Body of pancreas (tissue), 4 donors: ENCODE measurements around the gene CTNNA2. TPM values are rescaled to one million over a fixed set of nuclear protein-coding genes. Genes with fewer than 3 reads are reported as not detected.

Experiments used
- ATAC-seq: fragments of 150-250 bp; one replicate; pipeline ENCODE4 v1.9.1; 2016
- DNase-seq, 4 donors: peaks; one replicate each; pipeline ENCODE4 v3.0.0-alpha.2; 2019
- H3K27ac ChIP-seq, 4 donors: fragments of 200-600 bp; sonication (generic); 1 replicate in 3 of 4; 2 replicates in 1 of 4; pipeline versions ENCODE4 v1.5.1 to v1.6.1; 2016 to 2019; ENCODE audit warnings: mild to moderate bottlenecking in 1 of 4, mixed read lengths in 1 of 4, moderate library complexity in 1 of 4
- H3K27me3 ChIP-seq, 2 donors: fragments of 200-600 bp; sonication (generic); one replicate each; pipeline ENCODE4 v1.6.0; 2016; ENCODE audit warnings: mild to moderate bottlenecking in 1 of 2
- H3K36me3 ChIP-seq, 2 donors: fragments of 200-600 bp; sonication (generic); replicated peaks in 1 of 2; 2 replicates each; pipeline ENCODE4 v1.5.1; 2016; ENCODE audit warnings: low read depth in 2 of 2; ENCODE audit not compliant: insufficient read depth in 1 of 2
- H3K4me1 ChIP-seq: fragments of 200-600 bp; sonication (generic); one replicate; pipeline ENCODE4 v1.6.0; 2016
- H3K4me3 ChIP-seq, 2 donors: fragments of 200-600 bp; sonication (generic); 1 replicate in 1 of 2; 2 replicates in 1 of 2; pipeline ENCODE4 v1.5.1; 2016 to 2019
- H3K9me3 ChIP-seq, 3 donors: fragments of 200-600 bp; sonication (generic); 1 replicate in 2 of 3; 2 replicates in 1 of 3; pipeline ENCODE4 v1.5.1; 2016
- CTCF ChIP-seq, 7 experiments: fragments of 450-650 bp in 4 of 7; fragments of 200-600 bp in 3 of 7; sonication (generic) in 3 of 7; IDR thresholded peaks; one replicate each; pipeline ENCODE4 v1.5.1; 2016 to 2019; ENCODE audit warnings: antibody characterized with exemption in 7 of 7
- POLR2A ChIP-seq, 3 donors: fragments of 450-650 bp; IDR thresholded peaks; one replicate each; pipeline ENCODE4 v1.6.1; 2016; ENCODE audit warnings: antibody characterized with exemption in 3 of 3, mild to moderate bottlenecking in 2 of 3
- WGBS, 2 donors: methylation state at CpG; one replicate each; pipeline ENCODE4 v1.1.5; 2017; 5-methylcytosine and 5-hydroxymethylcytosine counted together
- intact Hi-C: fragments of 100-400 bp; cut with DNase I; formaldehyde crosslinking; loops from one replicate; pipeline ENCODE4 v1.15.1; 2023
- total RNA-seq, 2 donors: library from RNA; depleted of rRNA; stranded (reverse); fragments of >200 nt; gene quantifications; one replicate each; pipeline ENCODE4 v1.1.0, GENCODE V29; 2016

CTNNA2 gene
- total RNA-seq, 2 donors from 2014 or later: 0.52 to 29.3 TPM

- ATAC-seq: no peak
- Histone ChIP-seq H3K9me3 (no peaks in the 10 kb centered on the region), H3K4me1 (no peaks in the 10 kb centered on the region), H3K27me3 (no peaks in the 10 kb centered on the region), H3K27ac (no peak overlapping the region), H3K4me3 (no peak overlapping the region), H3K36me3 (no peaks in the 10 kb centered on the region)
- no peak for TF ChIP-seq CTCF (IDR thresholded peaks at IDR 0.05)
- no peak for TF ChIP-seq POLR2A (IDR thresholded peaks at IDR 0.05)
- DNase-seq: no peak
- intact Hi-C loops: no loop called here
These were observed 286.9 kb downstream of the CTNNA2 start for GRCh38 chr2:79799729-79800128.

- Histone ChIP-seq H3K4me3 (no peak overlapping the region), H3K27ac (no peak overlapping the region), H3K4me1 (no peaks in the 10 kb centered on the region), H3K9me3 (no peaks in the 10 kb centered on the region), H3K27me3 (no peaks in the 10 kb centered on the region), H3K36me3 (no peaks in the 10 kb centered on the region)
- DNase-seq (no peak), ATAC-seq (no peak)
- intact Hi-C loops: no loop called here
- 43 to 45% methylated on average over 3 of the region's 3 CpGs for WGBS, 2 donors
- TF ChIP-seq CTCF (IDR thresholded peaks at IDR 0.05): no peak
- no peak for TF ChIP-seq POLR2A (IDR thresholded peaks at IDR 0.05)
These were observed 288.2 kb downstream of the CTNNA2 start for GRCh38 chr2:79801082-79801481.

- Histone ChIP-seq H3K27ac (no peak overlapping the region), H3K36me3 (no peaks in the 10 kb centered on the region), H3K9me3 (no peaks in the 10 kb centered on the region), H3K4me1 (no peaks in the 10 kb centered on the region), H3K4me3 (no peak overlapping the region), H3K27me3 (no peaks in the 10 kb centered on the region)
- 64 to 68% methylated on average over 4 of the region's 4 CpGs for WGBS, 2 donors
- TF ChIP-seq CTCF (IDR thresholded peaks at IDR 0.05): no peak
- no peak for TF ChIP-seq POLR2A (IDR thresholded peaks at IDR 0.05)
- no peak for ATAC-seq
- intact Hi-C loops: no loop called here
- no peak for DNase-seq
These were observed 304.4 kb downstream of the CTNNA2 start for GRCh38 chr2:79817288-79817687.

GRCh38 chr2:79820281-79820680 is 307.4 kb downstream of the CTNNA2 start:
- no peak for ATAC-seq
- Histone ChIP-seq H3K27me3 (no peaks in the 10 kb centered on the region), H3K4me1 (no peaks in the 10 kb centered on the region), H3K4me3 (no peak overlapping the region), H3K9me3 (no peaks in the 10 kb centered on the region), H3K36me3 (no peaks in the 10 kb centered on the region), H3K27ac (no peak overlapping the region)
- TF ChIP-seq CTCF (IDR thresholded peaks at IDR 0.05): no peak
- TF ChIP-seq POLR2A (IDR thresholded peaks at IDR 0.05): no peak
- no peak for DNase-seq
- intact Hi-C loops: no loop called here
- WGBS, 2 donors: 44 to 49% methylated on average over 4 of the region's 4 CpGs

- H3K27ac ChIP-seq: no peak overlapping the region
- intact Hi-C loops: no loop called here
- no peaks in the 10 kb centered on the region for H3K36me3 ChIP-seq
- no peaks in the 10 kb centered on the region for H3K4me1 ChIP-seq
- ATAC-seq (no peak), DNase-seq (no peak)
- H3K27me3 ChIP-seq: no peaks in the 10 kb centered on the region
- 38% methylated on average over 2 of the region's 2 CpGs for WGBS, 2 donors
- no peaks in the 10 kb centered on the region for H3K9me3 ChIP-seq
- no peak overlapping the region for H3K4me3 ChIP-seq
- TF ChIP-seq CTCF (IDR thresholded peaks at IDR 0.05) (no peak), POLR2A (IDR thresholded peaks at IDR 0.05) (no peak)
These were observed 309.3 kb downstream of the CTNNA2 start for GRCh38 chr2:79822136-79822535.
